ENCODE data around the gene SORD.

- TF ChIP-seq CTCF (IDR thresholded peaks at IDR 0.05): no peak
- TF ChIP-seq POLR2AphosphoS5 (IDR thresholded peaks at IDR 0.05): no peak
Measured at GRCh38 chr15:45113380-45113990, 90.5 kb downstream of the SORD start.

Measured in esophagus muscularis mucosa (tissue), 3 donors.